ENCODE measurements around the gene BRI3BP. TPM values are rescaled to one million over a fixed set of nuclear protein-coding genes. Genes with fewer than 3 reads are reported as not detected.

The BRI3BP gene
- total and polyA plus RNA-seq, 10 donors, result 3.3 to 13.4 (median 11.9) TPM

DNA sequence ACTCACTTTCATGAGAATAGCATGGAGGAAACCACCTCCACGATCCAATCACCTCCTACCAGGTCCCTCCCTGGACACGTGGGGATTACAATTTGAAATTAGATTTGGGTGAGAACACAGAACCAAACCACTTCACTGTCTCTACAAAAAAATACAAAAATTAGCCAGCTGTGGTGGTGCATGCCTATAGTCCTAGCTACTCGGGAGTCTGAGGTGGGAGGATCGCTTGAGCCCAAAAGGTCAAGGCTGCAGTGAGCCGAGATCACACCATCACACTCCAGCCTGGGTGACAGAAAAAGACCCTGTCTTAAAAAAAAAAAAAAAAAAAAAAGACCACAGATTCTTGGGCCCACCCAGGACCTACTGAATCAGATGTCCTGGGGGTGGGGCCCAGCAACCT, 28.3 kb downstream of the BRI3BP start:
- no peak for DNase-seq
- no peak overlapping the region for H3K27ac ChIP-seq
- no peak for TF ChIP-seq POLR2A (IDR thresholded peaks at IDR 0.05)
- no peak for TF ChIP-seq POLR2AphosphoS5 (IDR thresholded peaks at IDR 0.05)
- TF ChIP-seq, protein P1, sequence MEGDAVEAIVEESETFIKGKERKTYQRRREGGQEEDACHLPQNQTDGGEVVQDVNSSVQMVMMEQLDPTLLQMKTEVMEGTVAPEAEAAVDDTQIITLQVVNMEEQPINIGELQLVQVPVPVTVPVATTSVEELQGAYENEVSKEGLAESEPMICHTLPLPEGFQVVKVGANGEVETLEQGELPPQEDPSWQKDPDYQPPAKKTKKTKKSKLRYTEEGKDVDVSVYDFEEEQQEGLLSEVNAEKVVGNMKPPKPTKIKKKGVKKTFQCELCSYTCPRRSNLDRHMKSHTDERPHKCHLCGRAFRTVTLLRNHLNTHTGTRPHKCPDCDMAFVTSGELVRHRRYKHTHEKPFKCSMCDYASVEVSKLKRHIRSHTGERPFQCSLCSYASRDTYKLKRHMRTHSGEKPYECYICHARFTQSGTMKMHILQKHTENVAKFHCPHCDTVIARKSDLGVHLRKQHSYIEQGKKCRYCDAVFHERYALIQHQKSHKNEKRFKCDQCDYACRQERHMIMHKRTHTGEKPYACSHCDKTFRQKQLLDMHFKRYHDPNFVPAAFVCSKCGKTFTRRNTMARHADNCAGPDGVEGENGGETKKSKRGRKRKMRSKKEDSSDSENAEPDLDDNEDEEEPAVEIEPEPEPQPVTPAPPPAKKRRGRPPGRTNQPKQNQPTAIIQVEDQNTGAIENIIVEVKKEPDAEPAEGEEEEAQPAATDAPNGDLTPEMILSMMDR (IDR thresholded peaks at IDR 0.05 in 8 of 11, conservative IDR thresholded peaks at IDR 0.05 in 3 of 11), result no peak
- H3K27me3 ChIP-seq (replicated peaks in 1 of 7), result no peaks in the 10 kb centered on the region
- H3K4me1 ChIP-seq, result no peaks in the 10 kb centered on the region
- WGBS, 5 donors, result 79 to 91% (median 86%) methylated on average over 5 of the region's 5 CpGs
- intact Hi-C loops (cut with DNase I; ENCODE audit: low total_unique reads), result no loop called here
- peaks cover 0 to 4% (median 0%) of the 10 kb centered on the region in 8 donors for H3K9me3 ChIP-seq
- H3K36me3 ChIP-seq, result peaks cover 0 to 56% (median 7%) of the 10 kb centered on the region in 6 donors
- H3K4me3 ChIP-seq, result no peak overlapping the region

DNA sequence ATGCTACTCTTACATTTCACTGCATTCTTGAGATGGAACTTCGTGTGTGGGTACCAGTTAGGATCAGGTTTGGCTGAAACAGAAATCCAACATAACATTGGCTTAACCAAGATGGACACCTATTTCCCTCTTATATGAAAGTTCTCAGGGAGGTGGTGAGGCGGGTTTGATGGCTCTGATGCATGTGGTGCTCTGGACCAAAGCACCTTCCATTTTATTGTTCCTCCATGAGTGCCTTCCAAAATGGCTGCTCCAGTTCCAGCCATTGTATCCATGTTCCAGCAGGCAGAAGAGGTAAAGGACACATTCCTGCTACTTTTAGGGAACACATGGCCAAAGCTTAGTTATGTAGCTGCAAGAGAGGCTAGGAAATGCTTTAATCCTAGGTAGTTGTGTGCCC, 29.6 kb downstream of the BRI3BP start:
- Histone ChIP-seq H3K4me1 (no peaks in the 10 kb centered on the region), H3K27me3 (replicated peaks in 1 of 7) (no peaks in the 10 kb centered on the region), H3K4me3 (no peak overlapping the region), H3K9me3 (peaks cover 0 to 4% (median 0%) of the 10 kb centered on the region in 8 donors), H3K27ac (no peak overlapping the region), H3K36me3 (peaks cover 0 to 52% (median 6%) of the 10 kb centered on the region in 6 donors)
- intact Hi-C loops (cut with DNase I; ENCODE audit: low total_unique reads), result no loop called here
- TF ChIP-seq, protein P1 (IDR thresholded peaks at IDR 0.05 in 8 of 11, conservative IDR thresholded peaks at IDR 0.05 in 3 of 11), result no peak
- no peak for TF ChIP-seq POLR2A (IDR thresholded peaks at IDR 0.05)
- no peak for TF ChIP-seq POLR2AphosphoS5 (IDR thresholded peaks at IDR 0.05)
- DNase-seq, result no peak
- 93 to 100% (median 95%) methylated on average over 2 of the region's 2 CpGs for WGBS, 5 donors

DNA sequence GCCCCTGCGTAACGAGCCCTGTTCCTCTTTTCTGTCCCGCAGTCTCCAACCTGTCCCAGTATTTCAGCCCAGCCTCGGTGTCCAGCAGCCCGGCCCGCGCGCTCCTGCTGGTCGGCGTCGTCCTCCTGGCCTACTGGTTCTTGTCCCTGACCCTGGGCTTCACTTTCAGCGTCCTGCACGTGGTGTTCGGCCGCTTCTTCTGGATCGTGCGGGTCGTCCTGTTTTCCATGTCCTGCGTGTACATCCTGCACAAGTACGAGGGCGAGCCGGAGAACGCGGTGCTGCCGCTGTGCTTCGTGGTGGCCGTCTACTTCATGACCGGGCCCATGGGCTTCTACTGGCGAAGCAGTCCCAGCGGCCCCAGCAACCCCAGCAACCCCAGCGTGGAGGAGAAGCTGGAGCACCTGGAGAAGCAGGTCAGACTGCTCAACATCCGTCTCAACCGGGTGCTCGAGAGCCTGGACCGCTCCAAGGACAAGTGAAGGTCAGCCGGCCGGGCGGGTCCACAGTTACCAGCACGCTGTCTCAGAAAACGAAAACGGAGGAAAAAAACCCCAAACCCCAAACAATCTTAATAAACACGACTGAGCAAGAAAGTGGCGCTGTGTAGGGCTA, 31.6 kb downstream of the BRI3BP start:
- DNase-seq, result no peak
- Histone ChIP-seq H3K4me3 (no peak overlapping the region), H3K9me3 (peaks cover 0 to 4% (median 0%) of the 10 kb centered on the region in 8 donors), H3K36me3 (peaks cover 0 to 39% (median 6%) of the 10 kb centered on the region in 6 donors), H3K4me1 (no peaks in the 10 kb centered on the region), H3K27me3 (replicated peaks in 1 of 7) (no peaks in the 10 kb centered on the region), H3K27ac (no peak overlapping the region)
- intact Hi-C loops (cut with DNase I; ENCODE audit: low total_unique reads), result no loop called here
- no peak for TF ChIP-seq POLR2A (IDR thresholded peaks at IDR 0.05)
- WGBS, 5 donors, result 91 to 93% (median 92%) methylated on average over 42 to 43 of the region's 43 CpGs

DNA sequence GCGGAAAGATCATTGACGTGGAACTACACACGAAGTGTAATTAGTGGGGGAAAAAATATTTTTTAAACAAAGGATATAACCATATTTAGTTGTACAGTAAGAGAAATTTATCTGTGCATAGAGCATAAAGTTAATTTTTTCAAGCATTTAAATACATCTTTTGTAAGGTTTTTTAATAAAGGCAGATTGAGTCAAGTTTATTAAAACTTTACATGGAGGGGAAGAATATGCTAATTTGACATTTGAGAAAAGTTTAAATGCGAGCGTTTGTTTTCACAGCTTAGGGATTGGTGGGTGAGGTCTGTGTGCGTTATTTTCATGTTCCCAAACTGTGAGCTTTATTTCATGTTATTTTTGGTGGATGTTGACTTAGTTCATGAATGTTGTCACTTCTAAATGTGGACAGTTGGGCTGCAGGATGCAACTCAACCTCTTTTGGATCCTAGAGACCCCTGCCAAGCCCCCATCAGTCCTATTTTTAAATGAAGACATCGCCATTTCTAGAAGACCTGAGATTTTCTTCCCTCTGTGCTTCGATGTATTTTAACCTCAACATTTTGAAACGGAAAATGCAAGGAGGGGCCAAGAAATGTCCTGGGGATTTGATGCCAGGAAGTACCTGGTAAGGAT, 32.3 kb downstream of the BRI3BP start:
- no peak for DNase-seq
- TF ChIP-seq POLR2A (IDR thresholded peaks at IDR 0.05) (no peak), POLR2AphosphoS5 (IDR thresholded peaks at IDR 0.05) (no peak)
- TF ChIP-seq, protein P1 (IDR thresholded peaks at IDR 0.05 in 8 of 11, conservative IDR thresholded peaks at IDR 0.05 in 3 of 11), result no peak
- H3K4me1 ChIP-seq, result no peaks in the 10 kb centered on the region
- peaks cover 0 to 39% (median 6%) of the 10 kb centered on the region in 6 donors for H3K36me3 ChIP-seq
- WGBS, 5 donors, result 91 to 95% (median 92%) methylated on average over 9 of the region's 9 CpGs
- intact Hi-C loops (cut with DNase I; ENCODE audit: low total_unique reads), result no loop called here
- H3K4me3 ChIP-seq, result no peak overlapping the region
- no peaks in the 10 kb centered on the region for H3K27me3 ChIP-seq (replicated peaks in 1 of 7)
- peaks cover 0 to 4% (median 0%) of the 10 kb centered on the region in 8 donors for H3K9me3 ChIP-seq
- H3K27ac ChIP-seq, result no peak overlapping the region
